ENCODE measurements around the gene CHTF18. TPM values are rescaled to one million over a fixed set of nuclear protein-coding genes. Genes with fewer than 3 reads are reported as not detected.

The CHTF18 gene
- total RNA-seq, 4 donors from 2014 or later = under 0.01 to 895 (median 31.1) TPM

DNA sequence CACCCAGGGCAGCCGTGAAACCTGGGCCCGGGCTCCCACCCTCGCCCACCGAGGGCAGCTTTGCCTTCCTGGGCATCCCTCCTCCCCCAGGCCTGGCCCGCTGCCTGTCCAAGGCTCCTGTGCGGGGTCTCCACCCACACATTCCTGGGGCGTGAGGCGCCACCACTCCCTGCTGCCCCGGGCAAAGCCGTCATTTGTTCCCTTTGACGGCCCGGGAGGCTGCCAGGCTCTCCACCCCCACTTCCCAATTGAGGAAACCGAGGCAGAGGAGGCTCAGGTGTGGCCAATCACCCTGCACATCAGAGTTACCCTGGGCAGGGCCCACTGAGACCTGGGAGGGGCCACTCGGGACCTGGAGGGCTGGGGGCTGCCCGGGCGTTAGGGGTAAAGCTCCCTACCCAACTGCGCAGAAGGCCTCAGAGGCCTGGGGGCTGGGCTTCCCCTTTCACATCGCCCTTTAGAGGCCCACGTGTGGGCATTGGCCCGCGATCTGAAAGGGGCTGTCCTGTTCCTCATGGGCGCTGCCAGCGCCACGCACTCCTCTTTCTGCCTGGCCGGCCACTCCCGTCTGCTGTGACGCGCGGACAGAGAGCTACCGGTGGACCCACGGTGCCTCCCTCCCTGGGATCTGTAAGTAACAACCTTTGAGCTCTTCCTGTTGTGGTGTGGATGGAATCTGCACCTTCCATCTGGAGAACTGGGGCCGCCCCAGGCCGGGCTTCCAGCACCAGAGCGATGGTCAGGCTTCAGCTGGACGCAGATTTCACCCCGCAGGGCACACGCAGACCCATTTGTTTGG lies 27.7 kb upstream of the CHTF18 start, which contains the start of gene MSLN:
MSLN (plus strand) TSS at position 190 of the 799 bp plus-strand sequence. CDS start 1,947 bp downstream, outside the sequence.
- DNase-seq = peak; percentile 31 to 48
- Histone ChIP-seq H3K27me3 (no peaks in the 10 kb centered on the region), H3K4me1 (peaks cover 0 to 6% of the 10 kb centered on the region in 2 donors), H3K4me3 (no peak within 1 kb of the TSS), H3K27ac (peak within 1 kb of the TSS in 1 of 2 donors; percentile 53), H3K36me3 (no peaks in the 10 kb centered on the region), H3K9me3 (no peaks in the 10 kb centered on the region)
- intact Hi-C loops (cut with DNase I; ENCODE audit: low total_unique reads) = no loop called here
- TF ChIP-seq, protein P1, sequence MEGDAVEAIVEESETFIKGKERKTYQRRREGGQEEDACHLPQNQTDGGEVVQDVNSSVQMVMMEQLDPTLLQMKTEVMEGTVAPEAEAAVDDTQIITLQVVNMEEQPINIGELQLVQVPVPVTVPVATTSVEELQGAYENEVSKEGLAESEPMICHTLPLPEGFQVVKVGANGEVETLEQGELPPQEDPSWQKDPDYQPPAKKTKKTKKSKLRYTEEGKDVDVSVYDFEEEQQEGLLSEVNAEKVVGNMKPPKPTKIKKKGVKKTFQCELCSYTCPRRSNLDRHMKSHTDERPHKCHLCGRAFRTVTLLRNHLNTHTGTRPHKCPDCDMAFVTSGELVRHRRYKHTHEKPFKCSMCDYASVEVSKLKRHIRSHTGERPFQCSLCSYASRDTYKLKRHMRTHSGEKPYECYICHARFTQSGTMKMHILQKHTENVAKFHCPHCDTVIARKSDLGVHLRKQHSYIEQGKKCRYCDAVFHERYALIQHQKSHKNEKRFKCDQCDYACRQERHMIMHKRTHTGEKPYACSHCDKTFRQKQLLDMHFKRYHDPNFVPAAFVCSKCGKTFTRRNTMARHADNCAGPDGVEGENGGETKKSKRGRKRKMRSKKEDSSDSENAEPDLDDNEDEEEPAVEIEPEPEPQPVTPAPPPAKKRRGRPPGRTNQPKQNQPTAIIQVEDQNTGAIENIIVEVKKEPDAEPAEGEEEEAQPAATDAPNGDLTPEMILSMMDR (IDR thresholded peaks at IDR 0.05) = no peak
- no peak for TF ChIP-seq POLR2A (IDR thresholded peaks at IDR 0.05)

DNA sequence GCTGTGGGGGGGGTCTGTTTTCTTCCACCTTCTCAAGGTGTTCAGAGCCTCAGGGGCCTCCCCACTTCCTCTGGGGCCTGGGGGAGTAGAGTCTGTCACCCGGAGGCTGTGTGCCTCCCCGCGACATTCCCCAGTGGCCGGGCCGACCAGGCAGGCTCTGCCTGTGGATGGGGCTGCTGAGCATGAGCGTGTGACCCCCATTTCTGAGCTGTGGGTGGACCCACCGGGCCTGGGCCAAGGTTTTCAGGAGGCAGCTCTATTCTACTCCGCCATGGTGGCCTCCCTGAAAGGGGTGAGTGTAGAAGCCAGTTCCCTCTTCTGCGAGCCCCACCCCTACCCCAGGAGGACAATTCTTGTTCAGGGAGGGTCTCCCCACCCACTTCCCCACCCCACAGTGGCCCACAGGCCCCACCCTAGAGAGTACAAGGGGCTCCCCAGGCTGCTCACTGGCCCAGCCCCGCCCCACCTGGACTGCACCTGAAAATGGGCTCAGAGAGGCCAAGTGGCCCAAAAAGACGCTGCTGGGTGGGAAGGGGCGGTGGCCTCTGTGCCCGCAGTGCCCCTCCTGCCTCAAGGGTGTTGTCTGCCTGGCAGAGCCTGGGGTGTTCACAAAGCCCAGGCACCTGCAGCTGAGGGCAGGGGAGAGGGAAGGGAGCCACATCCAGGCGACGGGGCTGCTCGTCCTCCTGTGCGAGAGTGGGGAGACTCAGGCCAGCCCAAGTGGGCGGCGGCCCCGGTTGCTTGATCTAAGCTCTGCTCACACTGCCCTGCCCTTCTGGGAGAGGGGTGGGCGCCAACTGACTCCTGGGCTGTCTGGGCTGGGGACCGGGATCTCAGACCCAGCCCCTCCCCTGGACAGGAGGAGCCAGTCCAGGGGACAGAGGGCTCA lies 26.6 kb upstream of the CHTF18 start:
- DNase-seq = no peak
- intact Hi-C loops (cut with DNase I; ENCODE audit: low total_unique reads) = no loop called here
- no peaks in the 10 kb centered on the region for H3K27me3 ChIP-seq
- TF ChIP-seq POLR2A (IDR thresholded peaks at IDR 0.05) = no peak
- TF ChIP-seq, protein P1 (IDR thresholded peaks at IDR 0.05) = no peak
- H3K4me3 ChIP-seq = no peak overlapping the region
- H3K36me3 ChIP-seq = no peaks in the 10 kb centered on the region
- H3K4me1 ChIP-seq = peaks cover 0 to 6% of the 10 kb centered on the region in 2 donors
- H3K27ac ChIP-seq = peak overlapping the region in 1 of 2 donors; percentile 53
- H3K9me3 ChIP-seq = no peaks in the 10 kb centered on the region

DNA sequence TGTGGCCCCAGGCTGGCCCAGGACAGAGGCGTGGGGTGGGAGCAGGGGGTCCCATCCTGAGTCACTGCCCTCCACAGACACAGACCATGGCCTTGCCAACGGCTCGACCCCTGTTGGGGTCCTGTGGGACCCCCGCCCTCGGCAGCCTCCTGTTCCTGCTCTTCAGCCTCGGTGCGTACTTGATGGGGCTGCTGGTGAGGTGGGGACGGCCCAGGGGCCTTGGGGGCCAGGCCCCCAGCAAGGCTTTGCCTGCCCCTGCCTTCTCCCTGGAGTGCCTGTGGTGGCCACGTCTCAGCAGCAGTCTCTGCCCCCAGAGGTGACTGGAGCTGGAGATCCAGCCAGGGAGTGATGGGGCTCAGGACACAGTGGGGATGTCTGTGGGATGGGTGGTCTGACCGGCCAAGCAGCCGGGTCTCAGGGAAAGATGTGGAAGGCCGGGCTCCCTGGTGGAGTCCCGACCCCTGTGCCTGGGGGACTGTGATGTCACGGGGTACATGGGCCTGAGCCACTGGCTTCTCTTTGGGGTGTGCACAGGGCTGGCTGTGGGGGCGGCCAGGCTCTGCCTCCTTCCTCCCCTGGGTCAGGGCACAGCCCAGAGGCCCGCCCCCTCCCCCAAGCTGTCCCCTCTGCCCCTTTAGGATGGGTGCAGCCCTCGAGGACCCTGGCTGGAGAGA lies 25.7 kb upstream of the CHTF18 start:
- H3K27me3 ChIP-seq = no peaks in the 10 kb centered on the region
- no peak overlapping the region for H3K27ac ChIP-seq
- H3K4me3 ChIP-seq = no peak overlapping the region
- no peak for DNase-seq
- intact Hi-C loops (cut with DNase I; ENCODE audit: low total_unique reads) = no loop called here
- no peaks in the 10 kb centered on the region for H3K36me3 ChIP-seq
- no peaks in the 10 kb centered on the region for H3K9me3 ChIP-seq
- TF ChIP-seq POLR2A (IDR thresholded peaks at IDR 0.05) = no peak
- TF ChIP-seq, protein P1 (IDR thresholded peaks at IDR 0.05) = no peak
- H3K4me1 ChIP-seq = peaks cover 0 to 6% of the 10 kb centered on the region in 2 donors

DNA sequence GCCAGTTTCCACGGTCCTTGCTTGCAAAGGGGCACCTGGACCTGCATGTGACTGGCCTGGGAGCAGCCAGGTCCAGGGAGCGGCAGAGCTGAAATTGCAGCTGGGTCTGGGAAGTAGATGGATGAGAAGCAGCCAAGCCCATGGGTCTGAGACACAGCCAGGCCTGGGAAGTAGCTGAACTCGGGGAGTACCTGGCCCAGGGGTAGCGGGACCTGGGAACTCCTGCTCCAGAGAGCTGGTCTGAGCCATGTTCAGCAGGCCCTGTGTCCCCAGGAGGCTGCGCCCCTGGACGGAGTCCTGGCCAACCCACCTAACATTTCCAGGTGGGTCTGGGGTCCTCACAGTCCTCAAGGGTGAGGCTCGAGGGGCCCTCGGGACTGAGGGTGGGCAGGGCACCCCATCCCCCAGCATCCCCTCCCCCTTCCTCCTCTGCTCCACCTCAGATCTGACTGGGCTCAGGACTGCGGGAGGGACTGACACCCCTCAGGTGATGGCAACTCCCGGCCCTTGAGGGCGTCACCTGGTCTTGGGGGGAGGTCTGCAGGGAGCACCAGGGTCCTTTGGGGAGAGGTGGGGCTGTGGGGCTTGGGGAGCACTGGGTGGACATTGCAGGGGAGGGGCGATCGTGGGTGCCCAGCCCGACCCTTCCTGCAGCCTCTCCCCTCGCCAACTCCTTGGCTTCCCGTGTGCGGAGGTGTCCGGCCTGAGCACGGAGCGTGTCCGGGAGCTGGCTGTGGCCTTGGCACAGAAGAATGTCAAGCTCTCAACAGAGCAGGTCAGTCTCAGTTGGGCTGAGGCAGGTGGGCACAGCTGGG lies 24.8 kb upstream of the CHTF18 start:
- TF ChIP-seq POLR2A (IDR thresholded peaks at IDR 0.05) = no peak
- TF ChIP-seq, protein P1 (IDR thresholded peaks at IDR 0.05) = no peak
- H3K4me3 ChIP-seq = no peak overlapping the region
- no peak for DNase-seq
- intact Hi-C loops (cut with DNase I; ENCODE audit: low total_unique reads) = no loop called here
- no peaks in the 10 kb centered on the region for H3K9me3 ChIP-seq
- no peaks in the 10 kb centered on the region for H3K36me3 ChIP-seq
- peaks cover 0 to 6% of the 10 kb centered on the region in 2 donors for H3K4me1 ChIP-seq
- H3K27me3 ChIP-seq = no peaks in the 10 kb centered on the region
- no peak overlapping the region for H3K27ac ChIP-seq
